K562 (cell line): ENCODE results near the gene VEGFB. TPM values are rescaled to one million over a fixed set of nuclear protein-coding genes. Genes with fewer than 3 reads are reported as not detected.

Experiments
- ATAC-seq: fragments of 200-7000 bp; cut with Tn5 transposase; 3 replicates; pipeline ENCODE4 v1.9.1; 2020; ENCODE audit warnings: moderate library complexity
- BruUV-seq: library from RNA; stranded (reverse); fragments of 400-500 nt; replicated peaks from 2 replicates; lab custom pipeline; 2021; lab: Mats Ljungman, UMichigan
- CTCF ChIA-PET: fragments of 300-600 bp; formaldehyde crosslinking; extraction: SDS; loops from one replicate; lab custom pipeline; 2021; ENCODE audit warnings: low intra/inter-chr PET ratio; lab: Yijun Ruan, JAX
- POLR2A ChIA-PET: fragments of 300-600, 350-650 bp; sonication (Branson Sonifier 250); formaldehyde crosslinking; extraction: SDS; loops from one replicate; lab custom pipeline; 2021; ENCODE audit warnings: antibody characterized with exemption, inconsistent platforms; lab: Yijun Ruan, JAX
- DNase-seq, 4 experiments: peaks; one replicate each; pipeline versions ENCODE4 v3.0.0 to v3.0.0-alpha.2; 2011 to 2018; ENCODE audit warnings: low spot score in 3 of 4, mixed read lengths in 3 of 4; ENCODE audit errors: extremely low read depth in 1 of 4
- FAIRE-seq: peaks from 2 replicates; lab custom pipeline; 2011; peaks lifted over from hg19 to GRCh38; lab: Jason Lieb, UNC
- H2AFZ ChIP-seq: 2 replicates; pipeline ENCODE4 v1.6.0; 2011; ENCODE audit warnings: low read depth, low read length, control low read depth, inconsistent platforms
- H3K27ac ChIP-seq: fragments of 200-600 bp; 3 replicates; pipeline ENCODE4 v1.8.0; 2011; ENCODE audit warnings: low read depth, mild to moderate bottlenecking, control low read depth, inconsistent platforms, low read length, moderate library complexity, mixed read lengths; ENCODE audit errors: extremely low read depth
- H3K27me3 ChIP-seq, 2 experiments: fragments of 300-600 bp in 1 of 2; 2 replicates in 1 of 2; 3 replicates in 1 of 2; pipeline versions ENCODE4 v1.6.0 to v1.8.0; 2011; ENCODE audit warnings: inconsistent platforms in 2 of 2, low read length in 2 of 2, mild to moderate bottlenecking in 1 of 2, mixed read lengths in 1 of 2, moderate library complexity in 1 of 2; ENCODE audit not compliant: control insufficient read depth in 2 of 2, insufficient read depth in 2 of 2
- H3K36me3 ChIP-seq: fragments of 300-600 bp; 3 replicates; pipeline ENCODE4 v1.8.0; 2011; ENCODE audit warnings: mild to moderate bottlenecking, low read length, inconsistent platforms; ENCODE audit not compliant: control insufficient read depth, insufficient read depth
- H3K4me1 ChIP-seq, 2 experiments: fragments of 200-600 bp in 1 of 2; replicated peaks in 1 of 2; 2 replicates in 1 of 2; 3 replicates in 1 of 2; pipeline versions ENCODE4 v1.5.1 to v1.8.0; 2011; ENCODE audit warnings: inconsistent platforms in 2 of 2, low read length in 2 of 2, mild to moderate bottlenecking in 1 of 2, mixed read lengths in 1 of 2, moderate library complexity in 1 of 2; ENCODE audit not compliant: control insufficient read depth in 2 of 2, insufficient read depth in 2 of 2
- H3K4me2 ChIP-seq: 2 replicates; pipeline ENCODE4 v1.6.1; 2011; ENCODE audit warnings: low read length, control low read depth, inconsistent platforms, mixed read lengths; ENCODE audit not compliant: insufficient read depth
- H3K4me3 ChIP-seq: fragments of 200-600 bp; sonication (generic), shearing (Covaris generic); 2 replicates; pipeline ENCODE4 v1.5.1; 2016; ENCODE audit warnings: control low read depth, inconsistent platforms
- H3K79me2 ChIP-seq: fragments of 200-600 bp; 3 replicates; pipeline ENCODE4 v1.8.0; 2011; ENCODE audit warnings: low read length, inconsistent platforms; ENCODE audit not compliant: control insufficient read depth, insufficient read depth
- H3K9ac ChIP-seq, 2 experiments: 2 replicates each; pipeline versions ENCODE4 v1.6.0 to v1.6.1; 2011; ENCODE audit warnings: low read depth in 2 of 2, low read length in 2 of 2, control low read depth in 1 of 2, inconsistent platforms in 1 of 2, mild to moderate bottlenecking in 1 of 2, mixed read lengths in 1 of 2; ENCODE audit not compliant: insufficient read depth in 1 of 2
- H3K9me1 ChIP-seq: one replicate; pipeline ENCODE4 v1.6.0; 2011; ENCODE audit warnings: inconsistent platforms, mild to moderate bottlenecking, low read length, moderate library complexity; ENCODE audit not compliant: control insufficient read depth, insufficient read depth
- H3K9me3 ChIP-seq: replicated peaks from 2 replicates; pipeline ENCODE4 v1.5.1; 2011; ENCODE audit warnings: low read depth, low read length, inconsistent platforms; ENCODE audit not compliant: control insufficient read depth, insufficient read depth
- H4K20me1 ChIP-seq: replicated peaks from 2 replicates; pipeline ENCODE4 v1.6.1; 2011; ENCODE audit warnings: low read length, inconsistent platforms, mixed read lengths; ENCODE audit not compliant: control insufficient read depth, insufficient read depth
- BACH1 ChIP-seq: fragments of 200-800 bp; sonication (Bioruptor generic); IDR thresholded peaks from 2 replicates; pipeline ENCODE4 v1.6.1; 2016; ENCODE audit warnings: missing genetic modification characterization, missing compliant biosample characterization
- ELF4 ChIP-seq: fragments of 450-650 bp; formaldehyde crosslinking; IDR thresholded peaks from 2 replicates; pipeline ENCODE4 v1.4.0; 2022; ENCODE audit warnings: missing genetic modification characterization
- GTF3C2 ChIP-seq: IDR thresholded peaks from 3 replicates; pipeline ENCODE4 v1.6.1; 2011; ENCODE audit warnings: borderline replicate concordance, mild to moderate bottlenecking, moderate library complexity; ENCODE audit not compliant: insufficient read length; ENCODE audit errors: extremely low read depth
- MYNN ChIP-seq, 2 experiments: sonication (generic); formaldehyde crosslinking in 1 of 2; IDR thresholded peaks; 2 replicates each; pipeline versions ENCODE4 v1.5.0 to v1.6.1; 2016 to 2020; ENCODE audit warnings: antibody characterized with exemption in 1 of 2, missing genetic modification reagents in 1 of 2
- POLR2G ChIP-seq: fragments of 200-400 bp; formaldehyde crosslinking; IDR thresholded peaks from 2 replicates; pipeline ENCODE4 v1.6.1; 2017; ENCODE audit warnings: low read depth, mild to moderate bottlenecking, antibody characterized with exemption, low read length, moderate library complexity
- RBFOX2 ChIP-seq: fragments of 200-400 bp; formaldehyde crosslinking; IDR thresholded peaks from 2 replicates; pipeline ENCODE4 v1.6.1; 2017; ENCODE audit warnings: low read depth, mild to moderate bottlenecking, low read length, moderate library complexity
- STAT5A ChIP-seq: IDR thresholded peaks from 2 replicates; pipeline ENCODE4 v1.6.1; 2012; ENCODE audit warnings: low read length, inconsistent platforms, borderline replicate concordance
- STAT5B ChIP-seq: fragments of 250-450 bp; sonication (Bioruptor Pico); IDR thresholded peaks from 2 replicates; pipeline ENCODE4 v1.8.0; 2021; ENCODE audit warnings: mild to moderate bottlenecking, inconsistent platforms
- THRAP3 ChIP-seq: fragments of 450-650 bp; IDR thresholded peaks from 2 replicates; pipeline ENCODE4 v1.6.1; 2016; ENCODE audit warnings: mild to moderate bottlenecking, inconsistent platforms, borderline replicate concordance
- TRIM28 ChIP-seq: fragments of 450-650 bp; IDR thresholded peaks from 2 replicates; pipeline ENCODE4 v1.6.1; 2017
- U2AF2 ChIP-seq: fragments of 200-400 bp; formaldehyde crosslinking; optimal IDR thresholded peaks from 2 replicates; pipeline ENCODE3; 2017; ENCODE audit warnings: low read depth, mild to moderate bottlenecking, low read length
- ZBED1 ChIP-seq: IDR thresholded peaks from 2 replicates; pipeline ENCODE4 v1.6.1; 2014
- WGBS: fragments of 100-300 bp; shearing (Covaris generic); methylation state at CpG from one replicate; pipeline ENCODE4 v1.1.6; 2016; ENCODE audit warnings: low coverage, mixed read lengths; ENCODE audit not compliant: insufficient coverage; ENCODE audit errors: missing lambda C conversion rate; 5-methylcytosine and 5-hydroxymethylcytosine counted together
- in situ Hi-C: fragments of 300-500 bp; cut with MboI; formaldehyde crosslinking; loops from 4 replicates; pipeline ENCODE4 v1.15.0; 2018; ENCODE audit warnings: inconsistent platforms, mixed read lengths
- intact Hi-C: fragments of 100-400 bp; cut with micrococcal nuclease; formaldehyde crosslinking; loops from 2 replicates; pipeline ENCODE4 v1.14.2; 2022
- polyA plus RNA-seq, 8 experiments: library from polyadenylated mRNA; depleted of rRNA in 4 of 8; stranded (reverse) in 5 of 8; unstranded in 3 of 8; fragments of >200 nt; fragmentation: Nextera tagmentation in 2 of 8; fragmentation: Illumina TruSeq in 1 of 8; extraction: Ambion mirVana in 2 of 8; extraction: Trizol in 1 of 8; gene quantifications; 2 replicates each; pipeline versions ENCODE4 v1.2.1 to v1.2.3, GENCODE V29; 2011 to 2014; ENCODE audit warnings: inconsistent platforms in 1 of 8, missing spikeins in 1 of 8
- total RNA-seq, 7 experiments: library from RNA; depleted of rRNA in 6 of 7; stranded (reverse); fragments of >200 nt in 6 of 7; fragmentation: Illumina TruSeq in 2 of 7; extraction: Trizol in 2 of 7; gene quantifications; 2 replicates each; pipeline versions ENCODE4 v1.2.1 to v1.2.3, GENCODE V29; 2011 to 2021; ENCODE audit warnings: low replicate concordance in 1 of 7
- TF ChIP-seq, protein P1 (sequence below): fragments of 450-650 bp; IDR thresholded peaks from 2 replicates; pipeline ENCODE4 v1.6.1; 2016; ENCODE audit warnings: mild to moderate bottlenecking

The VEGFB gene
- total and polyA plus RNA-seq, 9 of the 15 experiments (the other 6 are each of a cell fraction or from before 2014, with no cell fraction given), result 11.0 to 83.4 (median 25.7) TPM

GRCh38 chr11:64216879-64217278 is 17.5 kb upstream of the VEGFB start:
- no peak for DNase-seq
- H3K36me3 ChIP-seq, result peaks cover 83% of the 10 kb centered on the region
- H3K9me3 ChIP-seq, result no peaks in the 10 kb centered on the region
- TF ChIP-seq STAT5B (CRISPR knock-in tag) (no peak), GTF3C2 (no peak), STAT5A (no peak), ZBED1 (no peak), BACH1 (tag) (no peak), TRIM28 (no peak), MYNN (IDR thresholded peaks at IDR 0.05) (no peak), MYNN (CRISPR knock-in tag; IDR thresholded peaks at IDR 0.05) (no peak), THRAP3 (no peak), RBFOX2 (0 out of 2 replicates have a peak, but pooled peaks have one; percentile 28), U2AF2 (no peak), POLR2G (peak; percentile 29; the same call in 1 of the 2 replicates), ELF4 (CRISPR knock-in tag) (no peak)
- TF ChIP-seq, protein P1, sequence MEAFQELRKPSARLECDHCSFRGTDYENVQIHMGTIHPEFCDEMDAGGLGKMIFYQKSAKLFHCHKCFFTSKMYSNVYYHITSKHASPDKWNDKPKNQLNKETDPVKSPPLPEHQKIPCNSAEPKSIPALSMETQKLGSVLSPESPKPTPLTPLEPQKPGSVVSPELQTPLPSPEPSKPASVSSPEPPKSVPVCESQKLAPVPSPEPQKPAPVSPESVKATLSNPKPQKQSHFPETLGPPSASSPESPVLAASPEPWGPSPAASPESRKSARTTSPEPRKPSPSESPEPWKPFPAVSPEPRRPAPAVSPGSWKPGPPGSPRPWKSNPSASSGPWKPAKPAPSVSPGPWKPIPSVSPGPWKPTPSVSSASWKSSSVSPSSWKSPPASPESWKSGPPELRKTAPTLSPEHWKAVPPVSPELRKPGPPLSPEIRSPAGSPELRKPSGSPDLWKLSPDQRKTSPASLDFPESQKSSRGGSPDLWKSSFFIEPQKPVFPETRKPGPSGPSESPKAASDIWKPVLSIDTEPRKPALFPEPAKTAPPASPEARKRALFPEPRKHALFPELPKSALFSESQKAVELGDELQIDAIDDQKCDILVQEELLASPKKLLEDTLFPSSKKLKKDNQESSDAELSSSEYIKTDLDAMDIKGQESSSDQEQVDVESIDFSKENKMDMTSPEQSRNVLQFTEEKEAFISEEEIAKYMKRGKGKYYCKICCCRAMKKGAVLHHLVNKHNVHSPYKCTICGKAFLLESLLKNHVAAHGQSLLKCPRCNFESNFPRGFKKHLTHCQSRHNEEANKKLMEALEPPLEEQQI, result no peak
- TF ChIP-seq, all 486 proteins: peak for 2
- ChIA-PET POLR2A (interaction anchor here (1.1 to 7.0 kb wide), 4 partner anchors 10 to 101 kb away, joined by 3 to 57 read pairs (median 14); partner anchors contain the start of genes FERMT3, NUDT22, TRMT112 and TRPT1), CTCF (no interaction called here)
- no TSS peak for BruUV-seq
- Histone ChIP-seq H3K4me2 (no peak overlapping the region), H4K20me1 (no peaks in the 10 kb centered on the region), H2AFZ (no peak overlapping the region), H3K9ac (no peak overlapping the region), H3K9me1 (no peaks in the 10 kb centered on the region), H3K79me2 (no peaks in the 10 kb centered on the region), H3K27ac (no peak overlapping the region), H3K27me3 (no peaks in the 10 kb centered on the region), H3K4me3 (no peak overlapping the region), H3K4me1 (peaks cover 0 to 15% of the 10 kb centered on the region in 2 experiments; a peak in 2 of 5 replicates)
- 95% methylated on average over 6 of the region's 6 CpGs for WGBS
- intact Hi-C loops, result no loop called here
- ATAC-seq (no peak), FAIRE-seq (no peak)
- in situ Hi-C loops, result no loop called here
